T-helper 2 cell treated with Interferon-gamma antibody and Interleukin-4, amounts not matched to agents 5 μg/mL and 100 μg/mL, for 36 hours (primary cell): ENCODE measurements around the gene POC1A.

ENCODE experiments used
- DNase-seq: peaks from one replicate; pipeline ENCODE4 v3.0.0; 2021; ENCODE audit warnings: low spot score
- H3K27ac Mint-ChIP-seq: one replicate; pipeline ENCODE4 v1.8.0; 2021; ENCODE audit warnings: mild to moderate bottlenecking, mixed read lengths
- H3K27me3 Mint-ChIP-seq: one replicate; pipeline ENCODE4 v1.8.0; 2021; ENCODE audit warnings: low read depth, mixed read lengths
- H3K36me3 Mint-ChIP-seq: one replicate; pipeline ENCODE4 v1.8.0; 2021; ENCODE audit warnings: low read depth, mixed read lengths
- H3K4me1 Mint-ChIP-seq: one replicate; pipeline ENCODE4 v1.8.0; 2021; ENCODE audit warnings: low read depth, mixed read lengths
- H3K4me3 Mint-ChIP-seq: one replicate; pipeline ENCODE4 v1.8.0; 2022; ENCODE audit warnings: mild to moderate bottlenecking, moderate library complexity, mixed read lengths
- H3K9me3 Mint-ChIP-seq: one replicate; pipeline ENCODE4 v1.8.0; 2021; ENCODE audit warnings: mixed read lengths

Gene POC1A

DNA sequence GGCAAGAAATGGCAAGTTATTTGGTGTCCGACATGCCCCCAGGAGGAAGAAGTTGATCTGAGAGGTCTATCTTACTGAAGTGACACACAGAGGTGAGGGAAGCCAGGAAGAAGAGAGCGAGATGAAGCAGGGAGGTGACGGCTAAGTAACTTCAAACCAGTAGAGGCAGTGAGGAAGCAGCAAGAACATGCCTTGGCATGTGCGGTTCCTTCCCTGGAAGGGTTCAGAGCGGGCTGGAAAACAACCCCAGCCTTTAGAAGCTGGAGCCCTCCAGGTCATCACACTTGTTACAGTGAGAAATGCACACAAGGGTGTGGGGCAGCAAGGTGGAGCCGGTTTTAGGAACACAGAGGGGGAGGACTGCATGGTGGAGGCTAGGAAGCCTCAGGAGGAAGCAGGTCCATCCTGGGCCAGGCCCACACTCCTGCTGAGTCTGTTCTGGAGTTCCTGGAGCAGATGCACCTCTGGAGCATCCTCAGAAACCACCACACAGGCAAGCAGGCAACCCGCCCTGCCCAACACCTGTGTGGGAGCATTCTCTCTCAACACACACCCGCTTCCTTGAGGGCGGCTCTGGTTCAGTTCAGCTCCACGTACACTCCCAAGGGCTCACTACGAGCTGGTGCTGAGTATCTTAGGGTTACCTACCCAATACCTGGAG, 47.1 kb downstream of the POC1A start:
- Mint-ChIP-seq H3K4me1 (no peaks in the 10 kb centered on the region), H3K27me3 (no peaks in the 10 kb centered on the region), H3K9me3 (peaks cover 4% of the 10 kb centered on the region), H3K36me3 (peaks cover 40% of the 10 kb centered on the region), H3K4me3 (no peak overlapping the region), H3K27ac (peak overlapping the region; percentile 13)
- DNase-seq, result no peak

DNA sequence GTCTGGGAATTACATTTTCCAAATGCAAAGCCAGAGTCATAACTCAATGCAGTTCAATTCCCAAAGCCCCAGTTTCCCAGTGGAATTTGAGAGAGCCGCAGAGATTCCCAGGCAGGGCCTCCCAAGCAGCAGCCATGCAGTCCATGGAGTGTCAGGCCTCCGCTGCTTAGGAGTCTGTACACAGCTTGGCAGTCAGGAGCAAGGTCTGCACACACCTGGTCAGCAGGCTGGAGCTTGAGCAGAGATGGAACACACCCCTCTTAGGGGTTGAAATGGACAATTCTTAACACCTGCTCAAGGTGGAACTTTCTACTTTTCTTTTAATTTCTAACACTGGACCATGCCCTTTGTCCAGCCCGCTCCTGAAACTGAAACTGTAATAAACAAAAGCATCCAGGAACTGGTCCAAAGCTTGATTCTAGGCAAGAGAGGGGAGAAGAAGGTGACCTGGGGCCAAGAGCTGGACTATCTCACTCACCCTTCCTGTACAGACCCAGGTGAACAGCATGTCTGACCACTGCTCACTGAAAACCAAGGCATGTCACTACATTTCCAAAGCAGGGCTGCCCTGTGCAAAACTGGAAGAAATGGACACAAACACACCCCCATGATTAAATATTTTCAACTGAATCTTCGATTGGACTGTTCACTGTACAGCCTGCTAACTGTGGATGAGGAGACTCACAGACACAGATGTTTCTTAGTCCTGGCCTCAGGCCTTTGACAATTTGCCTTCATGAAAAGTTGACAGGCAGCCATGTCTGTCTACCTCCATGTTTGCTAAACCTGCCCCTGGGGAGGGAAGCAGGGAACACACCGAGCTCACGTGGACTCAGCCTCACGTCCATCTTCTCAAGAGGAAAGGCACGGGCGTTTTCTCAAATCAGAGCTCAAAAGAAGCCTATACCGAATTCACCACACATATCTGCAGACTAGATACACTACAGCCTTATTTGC, 49.3 kb downstream of the POC1A start:
- H3K27me3 Mint-ChIP-seq, result no peaks in the 10 kb centered on the region
- no peak overlapping the region for H3K27ac Mint-ChIP-seq
- H3K9me3 Mint-ChIP-seq, result peaks cover 12% of the 10 kb centered on the region
- no peaks in the 10 kb centered on the region for H3K4me1 Mint-ChIP-seq
- DNase-seq, result no peak
- H3K36me3 Mint-ChIP-seq, result peaks cover 47% of the 10 kb centered on the region
- H3K4me3 Mint-ChIP-seq, result no peak overlapping the region

DNA sequence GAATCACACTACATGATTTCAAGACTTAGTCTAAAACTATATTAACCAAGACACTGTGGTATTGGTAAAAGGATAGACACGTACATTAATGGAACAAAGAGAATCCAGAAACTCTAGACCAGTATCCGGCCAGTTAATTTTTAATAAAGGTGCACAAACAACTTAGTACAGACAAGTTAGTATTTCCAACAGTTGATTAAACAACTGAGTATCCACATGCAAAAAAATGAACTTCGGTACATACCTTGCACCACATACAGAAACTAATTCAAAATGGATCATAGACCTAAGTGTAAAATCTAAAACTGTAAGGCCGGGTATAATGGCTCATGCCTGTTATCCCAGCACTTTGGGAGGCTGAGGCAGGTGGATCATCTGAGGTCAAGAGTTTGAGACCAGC, 51.3 kb downstream of the POC1A start:
- no peak for DNase-seq
- peaks cover 12% of the 10 kb centered on the region for H3K9me3 Mint-ChIP-seq
- no peak overlapping the region for H3K27ac Mint-ChIP-seq
- H3K4me3 Mint-ChIP-seq, result no peak overlapping the region
- H3K27me3 Mint-ChIP-seq, result no peaks in the 10 kb centered on the region
- peaks cover 40% of the 10 kb centered on the region for H3K36me3 Mint-ChIP-seq
- H3K4me1 Mint-ChIP-seq, result no peaks in the 10 kb centered on the region

DNA sequence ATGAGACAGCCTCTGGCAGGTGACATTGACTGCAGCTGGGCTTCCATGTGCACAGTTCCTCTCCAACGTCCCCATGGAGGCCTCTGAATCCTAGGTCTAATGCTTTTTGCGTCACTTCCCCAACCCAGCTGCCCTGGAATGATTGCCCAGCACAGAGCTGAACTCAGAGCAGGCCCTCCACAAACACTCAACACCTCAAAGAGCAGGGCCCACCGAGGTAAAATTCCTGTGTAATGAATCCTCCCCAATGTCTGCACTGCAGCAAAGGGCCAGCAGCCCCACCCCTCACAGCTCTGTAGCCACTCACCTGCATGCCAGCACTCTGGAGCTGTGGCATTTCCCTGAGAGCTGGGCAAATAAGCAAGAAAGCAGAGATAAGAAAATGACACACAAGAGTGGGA, 55.2 kb downstream of the POC1A start:
- no peak overlapping the region for H3K27ac Mint-ChIP-seq
- peaks cover 12% of the 10 kb centered on the region for H3K9me3 Mint-ChIP-seq
- no peak for DNase-seq
- peaks cover 28% of the 10 kb centered on the region for H3K36me3 Mint-ChIP-seq
- no peaks in the 10 kb centered on the region for H3K4me1 Mint-ChIP-seq
- no peak overlapping the region for H3K4me3 Mint-ChIP-seq
- no peaks in the 10 kb centered on the region for H3K27me3 Mint-ChIP-seq

DNA sequence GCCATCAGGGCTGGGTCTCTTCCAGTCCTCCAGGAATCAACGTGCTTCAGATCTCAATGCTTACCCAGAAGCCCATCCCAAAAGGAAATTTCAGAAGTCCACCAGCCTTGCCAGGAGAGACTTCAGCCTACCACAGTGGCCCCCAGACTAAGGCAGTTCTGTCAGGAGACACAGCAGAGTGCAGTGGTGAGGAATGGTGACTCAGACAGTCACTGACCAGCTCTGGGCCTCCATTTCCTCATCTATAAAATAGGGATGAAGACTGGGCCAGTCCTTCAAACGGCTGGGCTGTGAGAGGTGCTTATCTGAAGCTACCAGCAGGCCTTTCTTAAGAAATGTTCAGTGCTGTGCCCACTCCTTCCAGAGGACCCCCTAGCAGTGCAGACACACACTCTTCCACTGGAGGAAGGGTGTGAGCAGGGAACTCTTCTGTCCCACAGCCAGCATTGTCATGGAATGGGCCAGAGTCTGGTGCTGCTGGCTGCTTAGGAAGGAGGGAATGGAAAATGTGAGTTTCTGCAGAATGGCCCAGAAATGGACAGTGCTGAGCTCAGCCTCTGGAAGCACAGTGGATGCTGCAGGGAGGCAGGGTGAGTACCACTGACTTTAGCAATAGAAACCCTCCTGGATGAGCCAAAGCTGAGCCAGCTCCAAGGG, 56.2 kb downstream of the POC1A start:
- Mint-ChIP-seq H3K4me1 (no peaks in the 10 kb centered on the region), H3K27ac (no peak overlapping the region), H3K27me3 (no peaks in the 10 kb centered on the region), H3K4me3 (no peak overlapping the region), H3K36me3 (peaks cover 23% of the 10 kb centered on the region), H3K9me3 (peaks cover 12% of the 10 kb centered on the region)
- DNase-seq, result no peak

DNA sequence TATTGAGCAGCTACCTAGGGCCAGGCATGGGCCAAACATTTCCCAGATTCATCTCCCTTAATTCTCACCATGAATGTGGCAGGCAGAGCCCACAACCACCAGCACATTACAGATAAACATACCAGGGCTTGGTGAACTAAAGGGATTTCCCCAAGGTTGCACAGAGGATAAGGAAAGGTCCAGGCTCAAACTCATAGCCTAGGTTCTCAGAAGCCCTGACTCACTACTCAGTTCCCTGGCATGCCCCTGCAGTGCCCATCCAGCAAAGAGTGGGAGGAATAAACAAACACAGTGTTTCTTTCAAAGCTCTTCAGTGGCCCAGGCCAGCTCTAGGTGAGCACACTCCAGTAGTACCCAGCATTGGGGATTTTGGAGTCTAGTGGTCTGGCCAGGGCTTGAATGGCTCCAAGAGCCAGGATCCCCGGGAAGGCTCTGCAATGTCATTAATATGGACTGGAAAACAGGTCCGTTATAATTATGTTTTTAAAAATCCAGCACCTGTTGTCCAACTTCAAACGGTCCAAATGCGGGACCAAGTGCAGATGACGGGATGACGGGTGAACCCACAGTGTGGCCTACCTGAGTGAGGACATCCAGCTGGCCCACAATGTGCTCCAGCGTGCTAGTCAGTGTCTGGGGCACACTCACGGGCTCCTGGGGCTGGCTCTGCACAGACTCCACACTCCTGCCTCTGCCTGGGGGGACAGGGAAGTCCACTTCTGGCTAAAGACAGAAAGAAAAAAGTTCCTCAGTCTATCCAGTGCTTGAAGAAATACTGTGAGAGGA, 58.0 kb downstream of the POC1A start:
- Mint-ChIP-seq H3K4me3 (no peak overlapping the region), H3K4me1 (no peaks in the 10 kb centered on the region), H3K9me3 (peaks cover under 1% of the 10 kb centered on the region), H3K36me3 (peaks cover 9% of the 10 kb centered on the region), H3K27me3 (no peaks in the 10 kb centered on the region), H3K27ac (no peak overlapping the region)
- DNase-seq, result no peak

DNA sequence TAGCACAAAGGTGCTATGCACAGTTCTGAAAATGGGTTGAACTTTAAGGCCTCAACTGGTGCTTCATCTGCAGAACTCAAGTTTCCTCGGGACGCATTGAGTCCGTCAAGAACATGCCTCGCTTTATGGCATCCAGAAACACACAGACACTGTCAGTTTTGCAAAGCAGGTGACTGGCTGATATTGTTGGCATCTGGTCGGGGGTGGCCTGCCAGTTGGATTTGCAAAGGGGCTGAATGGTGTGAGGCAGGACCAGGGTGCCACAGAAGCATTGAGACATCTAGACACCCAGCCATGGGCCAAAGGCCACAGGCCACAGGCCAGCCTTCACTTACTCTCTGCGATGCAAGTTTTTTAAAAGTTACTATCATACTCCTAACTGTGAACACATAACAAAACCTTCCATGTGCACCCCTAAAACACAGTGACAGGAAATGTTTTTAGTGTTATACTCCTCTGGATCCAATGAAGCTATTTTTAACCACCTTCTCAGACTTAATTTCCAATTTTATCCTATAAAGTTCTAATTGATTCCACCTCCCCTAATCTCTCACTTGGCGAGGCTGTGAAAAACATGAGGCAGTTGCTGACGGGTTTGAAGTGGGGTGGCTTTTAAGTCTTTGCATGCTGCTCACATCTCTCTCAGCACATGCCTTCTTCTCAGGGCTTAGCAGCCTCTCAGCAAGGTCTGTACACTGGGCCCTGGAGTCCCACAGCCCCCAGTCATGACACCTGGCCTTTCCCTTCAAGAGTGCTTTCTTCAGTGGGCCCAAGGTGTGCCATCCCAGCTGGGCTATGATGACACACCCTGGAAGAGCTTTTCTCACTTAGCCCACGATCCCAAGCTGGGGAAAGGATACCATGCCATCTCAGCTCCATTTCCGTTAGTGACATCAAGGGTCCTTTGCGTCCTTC, 59.4 kb downstream of the POC1A start:
- Mint-ChIP-seq H3K4me3 (no peak overlapping the region), H3K9me3 (no peaks in the 10 kb centered on the region), H3K36me3 (peaks cover 2% of the 10 kb centered on the region), H3K27me3 (no peaks in the 10 kb centered on the region), H3K27ac (no peak overlapping the region), H3K4me1 (no peaks in the 10 kb centered on the region)
- DNase-seq, result no peak

DNA sequence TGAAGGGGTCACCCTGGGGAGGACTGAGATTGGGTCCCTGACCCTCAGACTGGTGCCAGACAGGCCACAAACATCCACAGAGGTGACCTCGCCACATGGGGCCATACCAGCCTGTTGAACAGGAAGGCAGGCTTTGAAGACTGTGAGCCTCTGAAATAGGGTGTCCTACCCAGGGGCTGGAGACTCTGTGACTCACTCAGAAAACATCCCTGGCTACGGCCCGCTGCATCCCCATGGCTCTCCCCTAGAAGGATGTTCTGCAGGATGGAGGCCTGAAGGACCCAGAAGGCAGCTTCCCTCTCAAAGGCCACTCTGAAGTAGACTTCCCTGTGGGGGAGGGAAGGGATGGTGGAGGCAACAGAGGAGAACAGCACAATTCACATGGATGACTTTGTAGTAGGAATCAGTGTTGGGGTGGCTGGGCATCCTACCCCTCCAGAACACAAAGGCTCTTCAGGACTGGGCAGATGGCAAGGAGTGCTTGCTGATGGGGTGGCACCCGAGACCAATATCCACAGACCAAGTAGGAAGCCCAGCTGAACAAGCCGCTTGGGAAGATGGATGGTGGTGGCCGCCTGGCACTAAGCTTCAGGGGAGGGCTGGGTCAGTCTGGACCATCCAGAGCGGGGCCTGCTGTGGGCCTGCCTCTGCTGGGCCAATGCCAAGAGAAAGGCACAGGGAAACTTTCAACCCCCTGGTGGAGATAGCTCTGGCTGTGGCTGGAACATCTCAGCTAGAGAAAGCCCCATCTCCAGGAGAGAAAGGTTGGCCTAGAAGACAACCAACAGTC, 60.3 kb downstream of the POC1A start:
- Mint-ChIP-seq H3K36me3 (peaks cover under 1% of the 10 kb centered on the region), H3K9me3 (no peaks in the 10 kb centered on the region), H3K27me3 (no peaks in the 10 kb centered on the region), H3K4me1 (no peaks in the 10 kb centered on the region), H3K27ac (no peak overlapping the region), H3K4me3 (no peak overlapping the region)
- no peak for DNase-seq

DNA sequence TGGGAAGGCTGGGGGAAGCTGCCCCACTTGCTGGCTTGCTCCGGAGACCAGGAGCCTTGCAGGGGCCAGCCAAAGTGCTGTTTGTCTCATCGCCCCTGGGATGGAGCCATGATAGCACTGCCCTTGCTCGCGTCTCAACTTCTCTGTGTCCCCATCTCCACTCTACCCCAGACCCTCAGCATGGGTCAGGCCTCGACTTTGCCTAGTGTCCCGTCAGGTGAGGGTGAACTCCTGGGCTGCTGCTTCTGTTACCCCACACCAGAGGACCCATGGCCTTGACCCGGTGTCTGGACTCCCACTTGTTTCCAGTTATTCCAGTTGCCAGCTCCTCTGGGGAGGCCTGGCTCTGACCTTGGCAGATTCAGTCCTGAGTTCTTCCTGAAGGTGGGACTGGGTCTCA, 61.3 kb downstream of the POC1A start:
- Mint-ChIP-seq H3K4me1 (peaks cover 2% of the 10 kb centered on the region), H3K27me3 (no peaks in the 10 kb centered on the region), H3K36me3 (no peaks in the 10 kb centered on the region), H3K9me3 (no peaks in the 10 kb centered on the region), H3K4me3 (no peak overlapping the region), H3K27ac (no peak overlapping the region)
- no peak for DNase-seq

DNA sequence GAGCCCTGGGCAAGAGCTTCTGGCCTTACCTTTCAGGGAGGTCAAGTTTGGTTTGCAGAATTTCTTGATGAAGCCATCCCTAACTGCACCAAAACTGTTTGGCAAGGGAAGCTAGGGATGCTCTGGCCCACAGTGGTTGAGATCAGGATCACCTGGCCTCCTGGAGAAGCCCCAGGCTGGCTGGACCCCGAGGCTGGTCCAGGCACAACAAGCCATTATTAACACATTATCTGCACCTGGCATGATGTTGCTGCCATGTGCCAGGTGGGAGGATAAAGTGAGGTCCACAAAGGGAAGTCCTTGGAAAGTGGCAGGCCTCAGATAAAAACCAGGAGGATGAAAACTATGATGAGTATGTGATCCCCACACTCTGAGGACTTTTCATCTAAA, 62.0 kb downstream of the POC1A start:
- H3K4me3 Mint-ChIP-seq, result no peak overlapping the region
- H3K27me3 Mint-ChIP-seq, result no peaks in the 10 kb centered on the region
- peaks cover 8% of the 10 kb centered on the region for H3K4me1 Mint-ChIP-seq
- no peak overlapping the region for H3K27ac Mint-ChIP-seq
- no peaks in the 10 kb centered on the region for H3K36me3 Mint-ChIP-seq
- H3K9me3 Mint-ChIP-seq, result no peaks in the 10 kb centered on the region
- DNase-seq, result no peak

DNA sequence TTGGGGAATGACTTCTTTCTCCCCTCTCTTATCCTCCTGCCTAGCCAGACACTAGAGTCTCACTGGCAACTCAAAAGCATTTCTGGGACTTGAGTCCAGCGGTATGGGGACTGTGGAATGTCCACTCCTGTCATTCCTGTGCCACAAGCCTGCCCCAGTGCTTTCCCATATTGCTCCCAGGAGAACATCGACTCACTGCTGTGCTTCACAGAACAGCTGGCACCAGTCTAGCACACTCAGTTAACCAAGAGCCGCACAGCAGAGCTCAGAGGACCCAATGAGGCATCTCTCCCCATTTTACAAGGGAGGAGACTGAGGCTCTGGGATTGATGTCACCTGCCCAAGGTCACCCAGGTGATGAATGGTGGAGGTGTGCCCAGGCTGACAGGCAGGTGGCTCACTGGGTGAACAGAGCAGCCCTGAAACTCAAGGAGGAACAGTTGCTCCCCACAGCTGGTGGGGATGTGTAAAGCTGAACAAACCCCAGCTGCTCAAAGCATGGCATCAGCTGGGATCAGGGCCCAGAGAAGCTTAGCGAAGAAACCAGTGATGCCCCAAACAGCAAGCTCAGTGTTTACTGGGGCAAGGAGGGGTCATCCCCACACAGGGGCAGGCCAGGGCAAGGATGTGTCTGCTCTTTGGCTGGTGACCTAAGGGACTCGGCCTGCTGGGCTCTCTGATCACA, 62.5 kb downstream of the POC1A start:
- Mint-ChIP-seq H3K4me3 (no peak overlapping the region), H3K36me3 (peaks cover 3% of the 10 kb centered on the region), H3K9me3 (no peaks in the 10 kb centered on the region), H3K27ac (peak overlapping the region; percentile 7), H3K4me1 (peaks cover 14% of the 10 kb centered on the region), H3K27me3 (no peaks in the 10 kb centered on the region)
- no peak for DNase-seq

DNA sequence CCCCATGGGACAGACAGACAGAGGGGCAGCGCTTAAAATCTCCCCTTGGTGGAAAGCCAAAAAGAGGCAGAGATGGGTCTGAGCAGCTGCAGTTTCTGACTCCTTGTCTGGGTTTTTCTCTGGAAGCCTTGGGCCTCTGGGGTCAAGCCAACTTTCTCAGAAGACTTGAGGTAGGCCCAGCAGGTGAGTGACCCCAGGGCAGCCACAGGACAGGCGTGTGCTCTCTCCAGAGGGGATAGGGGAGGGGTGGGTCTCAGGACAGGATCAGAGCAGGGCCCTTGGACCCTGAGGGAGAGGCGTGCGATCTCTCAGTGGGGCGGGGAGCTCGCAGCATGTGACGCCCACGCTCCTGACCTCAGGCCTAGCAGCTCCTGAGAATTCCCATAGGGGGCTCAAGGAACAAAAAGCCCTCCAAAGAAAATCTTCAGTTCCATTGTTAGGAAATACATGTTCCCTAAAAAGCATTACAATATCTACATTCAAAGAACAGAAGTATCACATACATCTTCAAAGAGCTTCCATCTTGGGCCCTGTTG, 63.2 kb downstream of the POC1A start:
- H3K27ac Mint-ChIP-seq, result no peak overlapping the region
- H3K27me3 Mint-ChIP-seq, result no peaks in the 10 kb centered on the region
- H3K4me1 Mint-ChIP-seq, result peaks cover 21% of the 10 kb centered on the region
- no peak for DNase-seq
- H3K9me3 Mint-ChIP-seq, result no peaks in the 10 kb centered on the region
- peaks cover 3% of the 10 kb centered on the region for H3K36me3 Mint-ChIP-seq
- H3K4me3 Mint-ChIP-seq, result no peak overlapping the region
